GM21526 (cell line): ENCODE data around the gene NRP2.

Experiments
- ATAC-seq: cut with Tn5 transposase; IDR thresholded peaks from one replicate; pipeline ENCODE4 v1.9.1; 2021; ENCODE audit warnings: moderate library complexity; ENCODE audit not compliant: unreplicated experiment, low FRiP score

Gene NRP2

DNA sequence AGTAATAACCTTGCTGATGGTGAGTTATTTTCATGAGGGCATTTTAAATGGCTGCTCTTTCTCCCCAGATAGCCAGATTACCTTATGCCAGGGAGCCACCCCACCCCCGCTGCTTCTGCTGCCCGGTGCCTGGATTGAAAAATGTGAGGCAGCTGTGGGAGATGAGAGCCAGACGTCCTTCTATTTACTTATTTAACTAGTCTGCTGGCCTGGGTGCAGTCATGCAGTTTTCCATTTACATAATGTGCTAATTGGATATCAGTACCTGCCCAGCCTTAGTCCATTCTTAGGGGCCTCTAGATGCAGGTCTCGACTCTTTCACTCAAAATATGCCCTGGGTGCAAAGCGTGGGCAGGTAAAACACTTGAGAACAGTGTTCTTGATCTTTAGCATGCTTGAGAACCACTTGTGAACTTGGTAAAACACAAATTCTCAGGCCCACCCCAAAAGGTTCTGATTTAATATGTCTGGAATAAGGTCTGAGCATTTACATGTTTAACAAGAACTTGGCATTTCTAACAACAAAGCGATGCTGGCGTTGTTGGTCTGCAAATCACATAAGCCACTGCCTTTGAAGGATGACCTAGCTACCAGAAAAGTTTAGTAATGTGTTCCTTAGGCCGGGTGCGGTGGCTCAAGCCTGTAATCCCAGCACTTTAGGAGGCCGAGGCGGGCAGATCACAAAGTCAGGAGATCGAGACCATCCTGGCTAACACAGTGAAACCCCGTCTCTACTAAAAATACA, 154.3 kb downstream of the NRP2 start:
- no peak for ATAC-seq

DNA sequence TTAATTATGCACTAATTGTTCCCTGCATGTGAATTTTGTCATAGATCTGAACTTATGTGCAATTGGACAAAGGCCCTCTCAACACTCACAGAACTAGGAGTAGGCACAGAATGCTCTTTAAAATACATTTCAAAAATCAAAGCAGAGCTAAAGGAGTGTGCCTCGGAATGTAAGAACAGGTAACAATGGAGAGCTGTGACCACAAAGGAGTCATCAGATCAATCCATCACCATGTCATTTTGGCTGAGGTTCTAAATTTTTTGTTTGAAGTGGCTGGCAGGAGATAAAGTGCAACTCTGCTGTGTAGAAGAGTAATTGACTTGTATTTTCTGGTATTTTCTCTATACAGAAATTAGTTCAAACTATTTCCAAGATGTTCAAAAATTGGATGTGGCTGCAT, 155.4 kb downstream of the NRP2 start:
- ATAC-seq = no peak

DNA sequence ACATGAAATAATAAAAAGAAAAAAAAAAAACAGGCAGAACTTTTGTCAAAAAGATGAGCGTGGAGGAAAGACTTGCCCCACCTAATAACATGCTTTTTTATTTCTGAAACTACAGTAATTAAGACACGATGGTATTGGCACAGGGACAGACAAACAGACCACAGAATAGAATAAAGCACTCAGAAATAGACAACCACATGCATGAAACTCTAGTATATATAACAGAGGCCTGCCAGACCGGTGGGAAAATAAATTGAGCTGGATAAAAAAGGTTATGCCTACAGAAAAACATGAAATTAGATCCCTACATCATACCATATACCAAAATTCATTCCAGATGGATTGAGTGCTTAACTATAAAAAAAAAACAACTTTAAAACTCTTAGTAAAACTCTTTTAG, 163.1 kb downstream of the NRP2 start:
- no peak for ATAC-seq
